ENCODE measurements around the gene CCNQ. TPM values are rescaled to one million over a fixed set of nuclear protein-coding genes. Genes with fewer than 3 reads are reported as not detected.

CCNQ gene
- total RNA-seq, 1 donor from 2014 or later = 52.7 TPM

GRCh38 chrX:153568451-153569011, 30.4 kb downstream of the CCNQ start:
- no peaks in the 10 kb centered on the region for H3K36me3 ChIP-seq
- intact Hi-C loops (cut with DNase I) = no loop called here
- no peaks in the 10 kb centered on the region for H3K9me3 ChIP-seq
- no peak for TF ChIP-seq CTCF (IDR thresholded peaks at IDR 0.05)
- H3K4me3 ChIP-seq = no peak overlapping the region
- H3K27ac ChIP-seq = no peak overlapping the region
- no peaks in the 10 kb centered on the region for H3K27me3 ChIP-seq
- H3K4me1 ChIP-seq = no peaks in the 10 kb centered on the region
- no peak for DNase-seq (ENCODE audit: low spot score in 2 of 2)

- H3K27me3 ChIP-seq = no peaks in the 10 kb centered on the region
- intact Hi-C loops (cut with DNase I) = no loop called here
- DNase-seq (ENCODE audit: low spot score in 2 of 2) = no peak
- no peaks in the 10 kb centered on the region for H3K36me3 ChIP-seq
- no peaks in the 10 kb centered on the region for H3K4me1 ChIP-seq
- H3K9me3 ChIP-seq = no peaks in the 10 kb centered on the region
- TF ChIP-seq CTCF (IDR thresholded peaks at IDR 0.05) = no peak
- no peak overlapping the region for H3K27ac ChIP-seq
- H3K4me3 ChIP-seq = no peak overlapping the region
Measured at GRCh38 chrX:153565996-153566580, 32.9 kb downstream of the CCNQ start.

- no peak overlapping the region for H3K4me3 ChIP-seq
- no peak overlapping the region for H3K27ac ChIP-seq
- H3K27me3 ChIP-seq = no peaks in the 10 kb centered on the region
- no peaks in the 10 kb centered on the region for H3K4me1 ChIP-seq
- no peaks in the 10 kb centered on the region for H3K9me3 ChIP-seq
- DNase-seq (ENCODE audit: low spot score in 2 of 2) = no peak
- intact Hi-C loops (cut with DNase I) = no loop called here
- no peak for TF ChIP-seq CTCF (IDR thresholded peaks at IDR 0.05)
- H3K36me3 ChIP-seq = no peaks in the 10 kb centered on the region
Measured at GRCh38 chrX:153564047-153564606, 34.8 kb downstream of the CCNQ start.

GRCh38 chrX:153562546-153562945, 36.4 kb downstream of the CCNQ start:
- Histone ChIP-seq H3K36me3 (no peaks in the 10 kb centered on the region), H3K27me3 (no peaks in the 10 kb centered on the region), H3K9me3 (no peaks in the 10 kb centered on the region), H3K4me3 (no peak overlapping the region), H3K4me1 (no peaks in the 10 kb centered on the region), H3K27ac (no peak overlapping the region)
- no peak for TF ChIP-seq CTCF (IDR thresholded peaks at IDR 0.05)
- intact Hi-C loops (cut with DNase I) = no loop called here
- no peak for DNase-seq (ENCODE audit: low spot score in 2 of 2)

GRCh38 chrX:153561337-153561736, 37.6 kb downstream of the CCNQ start:
- TF ChIP-seq CTCF (IDR thresholded peaks at IDR 0.05) = no peak
- intact Hi-C loops (cut with DNase I) = no loop called here
- H3K9me3 ChIP-seq = no peaks in the 10 kb centered on the region
- no peaks in the 10 kb centered on the region for H3K4me1 ChIP-seq
- H3K4me3 ChIP-seq = no peak overlapping the region
- no peaks in the 10 kb centered on the region for H3K36me3 ChIP-seq
- H3K27me3 ChIP-seq = no peaks in the 10 kb centered on the region
- no peak overlapping the region for H3K27ac ChIP-seq
- no peak for DNase-seq (ENCODE audit: low spot score in 2 of 2)
